Keratinocyte (primary cell): ENCODE measurements around the gene PLEKHG2.

Source experiments
- EZH2 ChIP-seq: IDR thresholded peaks from one replicate; pipeline ENCODE4 v1.6.1; 2012; ENCODE audit warnings: inconsistent platforms, mild to moderate bottlenecking, low read length, moderate library complexity
- TF ChIP-seq, protein P1 (sequence below), 3 experiments: IDR thresholded peaks in 1 of 3; conservative IDR thresholded peaks in 1 of 3; optimal IDR thresholded peaks in 1 of 3; 2 replicates in 2 of 3; 3 replicates in 1 of 3; pipeline versions ENCODE3 to v1.5.1; 2011; ENCODE audit warnings: low read length in 3 of 3, mild to moderate bottlenecking in 3 of 3, moderate library complexity in 2 of 3, control low read depth in 1 of 3, inconsistent platforms in 1 of 3; ENCODE audit not compliant: insufficient read depth in 2 of 3; ENCODE audit errors: extremely low read depth in 1 of 3

DNA sequence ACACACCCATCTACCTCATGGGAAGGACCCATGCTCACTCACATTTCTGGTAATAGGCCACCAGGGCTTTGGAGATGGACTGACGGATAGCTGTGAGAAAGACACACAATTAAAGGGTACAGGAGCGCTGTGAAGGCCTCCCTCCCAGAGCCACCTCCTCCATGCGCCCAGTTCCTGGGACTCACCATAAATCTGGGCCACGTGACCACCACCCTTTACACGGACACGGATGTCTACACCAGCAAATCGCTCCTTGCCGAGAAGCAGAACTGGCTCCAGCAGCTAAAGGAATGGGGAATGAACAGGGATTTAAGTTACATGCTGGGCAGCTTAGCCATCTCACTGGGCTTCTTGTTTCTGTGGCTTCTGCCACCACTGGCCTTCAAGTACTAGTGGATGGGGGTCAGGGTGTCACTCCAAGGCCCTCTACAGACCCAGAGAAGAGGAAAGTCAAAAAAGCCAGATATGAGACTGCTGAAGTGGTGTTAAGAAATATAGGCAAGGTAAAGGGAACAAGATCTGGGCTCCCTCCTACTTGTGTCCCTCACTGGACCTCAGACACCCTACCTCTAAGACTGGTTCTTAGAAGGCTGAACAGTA, 21.1 kb downstream of the PLEKHG2 start:
- TF ChIP-seq, protein P1, sequence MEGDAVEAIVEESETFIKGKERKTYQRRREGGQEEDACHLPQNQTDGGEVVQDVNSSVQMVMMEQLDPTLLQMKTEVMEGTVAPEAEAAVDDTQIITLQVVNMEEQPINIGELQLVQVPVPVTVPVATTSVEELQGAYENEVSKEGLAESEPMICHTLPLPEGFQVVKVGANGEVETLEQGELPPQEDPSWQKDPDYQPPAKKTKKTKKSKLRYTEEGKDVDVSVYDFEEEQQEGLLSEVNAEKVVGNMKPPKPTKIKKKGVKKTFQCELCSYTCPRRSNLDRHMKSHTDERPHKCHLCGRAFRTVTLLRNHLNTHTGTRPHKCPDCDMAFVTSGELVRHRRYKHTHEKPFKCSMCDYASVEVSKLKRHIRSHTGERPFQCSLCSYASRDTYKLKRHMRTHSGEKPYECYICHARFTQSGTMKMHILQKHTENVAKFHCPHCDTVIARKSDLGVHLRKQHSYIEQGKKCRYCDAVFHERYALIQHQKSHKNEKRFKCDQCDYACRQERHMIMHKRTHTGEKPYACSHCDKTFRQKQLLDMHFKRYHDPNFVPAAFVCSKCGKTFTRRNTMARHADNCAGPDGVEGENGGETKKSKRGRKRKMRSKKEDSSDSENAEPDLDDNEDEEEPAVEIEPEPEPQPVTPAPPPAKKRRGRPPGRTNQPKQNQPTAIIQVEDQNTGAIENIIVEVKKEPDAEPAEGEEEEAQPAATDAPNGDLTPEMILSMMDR (optimal IDR thresholded peaks at IDR 0.05 in 1 of 3, IDR thresholded peaks at IDR 0.05 in 1 of 3, conservative IDR thresholded peaks at IDR 0.05 in 1 of 3; ENCODE audit: extremely low read depth in 1 of 3, insufficient read depth in 2 of 3, low read length in 3 of 3), result no peak
- TF ChIP-seq EZH2, result no peak
